GM12878 (cell line): ENCODE data around the gene NOTCH1. TPM values are rescaled to one million over a fixed set of nuclear protein-coding genes. Genes with fewer than 3 reads are reported as not detected.

ENCODE experiments used
- ATAC-seq: fragments of 200-7000 bp; cut with Tn5 transposase; 3 replicates; pipeline ENCODE4 v1.9.1; 2020; ENCODE audit warnings: mild to moderate bottlenecking, moderate library complexity
- BruUV-seq: library from RNA; stranded (reverse); fragments of 400-500 nt; replicated peaks from 2 replicates; lab custom pipeline; 2021; lab: Mats Ljungman, UMichigan
- CTCF ChIA-PET: fragments of 300-600 bp; sonication (Branson Sonifier 250); formaldehyde crosslinking; extraction: SDS; loops from one replicate; lab custom pipeline; 2021; ENCODE audit warnings: inconsistent platforms; lab: Yijun Ruan, JAX
- POLR2A ChIA-PET: fragments of 350-600 bp; formaldehyde crosslinking; extraction: SDS; loops from one replicate; lab custom pipeline; 2021; ENCODE audit warnings: inconsistent platforms; lab: Charles Lee
- RAD21 ChIA-PET: fragments of 300-600 bp; sonication (Branson Sonifier 250); formaldehyde crosslinking; loops from one replicate; lab custom pipeline; 2023; ENCODE audit warnings: antibody characterized with exemption; ENCODE audit not compliant: unreplicated experiment; lab: Charles Lee
- SMC1A ChIA-PET: fragments of 300-600 bp; sonication (Branson Sonifier 250); formaldehyde crosslinking; loops from one replicate; lab custom pipeline; 2023; ENCODE audit not compliant: unreplicated experiment, uncharacterized antibody; lab: Charles Lee
- DNase-seq: peaks from one replicate; pipeline ENCODE4 v3.0.0-alpha.2; 2011; ENCODE audit warnings: low read depth, low spot score
- FAIRE-seq: peaks from 3 replicates; lab custom pipeline; 2011; peaks lifted over from hg19 to GRCh38; lab: Jason Lieb, UNC
- H2AFZ ChIP-seq: 2 replicates; pipeline ENCODE4 v1.6.0; 2011; ENCODE audit warnings: low read depth, low read length, control low read depth; ENCODE audit not compliant: control insufficient read depth
- H3K27ac ChIP-seq: 2 replicates; pipeline ENCODE4 v1.5.1; 2011; ENCODE audit warnings: control low read depth; ENCODE audit not compliant: control insufficient read depth, insufficient read depth
- H3K27me3 ChIP-seq, 2 experiments: replicated peaks in 1 of 2; 2 replicates each; pipeline versions ENCODE4 v1.6.0 to v1.6.1; 2011; ENCODE audit warnings: low read length in 1 of 2; ENCODE audit not compliant: control insufficient read depth in 2 of 2, insufficient read depth in 2 of 2
- H3K36me3 ChIP-seq, 2 experiments: 2 replicates each; pipeline ENCODE4 v1.5.1; 2011; ENCODE audit warnings: low read length in 1 of 2; ENCODE audit not compliant: control insufficient read depth in 2 of 2, insufficient read depth in 2 of 2
- H3K4me1 ChIP-seq: 2 replicates; pipeline ENCODE4 v1.6.1; 2011; ENCODE audit warnings: mild to moderate bottlenecking, low read length, moderate library complexity, mixed read lengths; ENCODE audit not compliant: control insufficient read depth, insufficient read depth
- H3K4me2 ChIP-seq: 2 replicates; pipeline ENCODE4 v1.6.0; 2011; ENCODE audit warnings: control low read depth; ENCODE audit not compliant: control insufficient read depth, insufficient read depth
- H3K4me3 ChIP-seq: fragments of 200-600 bp; sonication (generic); 2 replicates; pipeline ENCODE4 v1.5.1; 2016
- H3K79me2 ChIP-seq: 2 replicates; pipeline ENCODE4 v1.6.0; 2011; ENCODE audit warnings: low read length; ENCODE audit not compliant: control insufficient read depth, insufficient read depth
- H3K9ac ChIP-seq: 2 replicates; pipeline ENCODE4 v1.8.0; 2011; ENCODE audit warnings: low read length, control low read depth, mixed read lengths; ENCODE audit not compliant: control insufficient read depth, insufficient read depth
- H3K9me3 ChIP-seq: replicated peaks from 3 replicates; pipeline ENCODE4 v1.5.1; 2011; ENCODE audit warnings: mild to moderate bottlenecking, low read length; ENCODE audit not compliant: control insufficient read depth, insufficient read depth
- H4K20me1 ChIP-seq: 2 replicates; pipeline ENCODE4 v1.6.0; 2011; ENCODE audit not compliant: control insufficient read depth, insufficient read depth
- BHLHE40 ChIP-seq, 2 experiments: fragments of 450-650 bp in 1 of 2; IDR thresholded peaks; 2 replicates each; pipeline ENCODE4 v1.6.1; 2011 to 2017; ENCODE audit warnings: low read depth in 2 of 2, borderline replicate concordance in 1 of 2, improper control_type of control experiment in 1 of 2, low read length in 1 of 2, mild to moderate bottlenecking in 1 of 2
- CBFB ChIP-seq: IDR thresholded peaks from 2 replicates; pipeline ENCODE4 v1.6.1; 2016; ENCODE audit warnings: antibody characterized with exemption, low read depth
- EGR1 ChIP-seq, 2 experiments: IDR thresholded peaks; 1 replicate in 1 of 2; 2 replicates in 1 of 2; pipeline ENCODE4 v1.6.1; 2011 to 2012; ENCODE audit warnings: low read depth in 2 of 2, low read length in 2 of 2, borderline replicate concordance in 1 of 2, mild to moderate bottlenecking in 1 of 2, moderate library complexity in 1 of 2
- HDAC2 ChIP-seq: fragments of 200-600 bp; sonication (generic); IDR thresholded peaks from 2 replicates; pipeline ENCODE4 v1.6.1; 2017
- IKZF2 ChIP-seq, 2 experiments: fragments of 450-650 bp; IDR thresholded peaks; 2 replicates each; pipeline ENCODE4 v1.6.1; 2017; ENCODE audit warnings: mild to moderate bottlenecking in 2 of 2, moderate library complexity in 2 of 2
- JUNB ChIP-seq: IDR thresholded peaks from 2 replicates; pipeline ENCODE4 v1.6.1; 2016; ENCODE audit warnings: antibody characterized with exemption, mild to moderate bottlenecking
- NFYB ChIP-seq: IDR thresholded peaks from 2 replicates; pipeline ENCODE4 v1.6.1; 2011; ENCODE audit warnings: low read depth, mild to moderate bottlenecking, low read length, improper control_type of control experiment, moderate library complexity; ENCODE audit not compliant: insufficient read depth
- ZNF207 ChIP-seq: fragments of 450-650 bp; IDR thresholded peaks from 2 replicates; pipeline ENCODE4 v1.6.1; 2014; ENCODE audit warnings: antibody characterized with exemption, mild to moderate bottlenecking, borderline replicate concordance
- WGBS: methylation state at CpG from one replicate; pipeline ENCODE4 v1.1.6; 2016; ENCODE audit warnings: low lambda C conversion rate; ENCODE audit not compliant: insufficient replicate concordance, insufficient coverage; ENCODE audit errors: missing lambda C conversion rate; 5-methylcytosine and 5-hydroxymethylcytosine counted together
- in situ Hi-C: fragments of 300-500 bp; cut with MboI; formaldehyde crosslinking; loops from 9 replicates; pipeline ENCODE4 v1.14.3; 2018; ENCODE audit warnings: mixed read lengths
- intact Hi-C: fragments of 100-400 bp; cut with micrococcal nuclease; formaldehyde crosslinking; loops from one replicate; pipeline ENCODE4 v1.14.2; 2022; ENCODE audit not compliant: unreplicated experiment
- polyA plus RNA-seq, 11 experiments: library from polyadenylated mRNA; depleted of rRNA in 4 of 11; unstranded in 6 of 11; stranded (reverse) in 5 of 11; fragments of >200 nt; fragmentation: Nextera tagmentation in 4 of 11; fragmentation: Illumina TruSeq in 1 of 11; extraction: Ambion mirVana in 4 of 11; extraction: Trizol in 1 of 11; gene quantifications; 1 replicate in 1 of 11; 2 replicates in 10 of 11; pipeline versions ENCODE4 v1.2.1 to v1.2.3, GENCODE V29; 2011 to 2016; ENCODE audit warnings: inconsistent platforms in 2 of 11, missing spikeins in 2 of 11, low read depth in 1 of 11
- total RNA-seq, 4 experiments: library from RNA; depleted of rRNA in 3 of 4; stranded (reverse); fragments of >200 nt in 3 of 4; fragmentation: Illumina TruSeq in 1 of 4; extraction: Trizol in 1 of 4; gene quantifications; 2 replicates each; pipeline versions ENCODE4 v1.2.1 to v1.2.3, GENCODE V29; 2013 to 2021
- TF ChIP-seq, protein P1 (sequence below): IDR thresholded peaks from 2 replicates; pipeline ENCODE4 v1.6.1; 2012; ENCODE audit warnings: mild to moderate bottlenecking, low read depth, low read length
- TF ChIP-seq, protein P2 (sequence below), 3 experiments: IDR thresholded peaks in 2 of 3; conservative IDR thresholded peaks in 1 of 3; 2 replicates each; pipeline ENCODE4 v1.5.1; 2011; ENCODE audit warnings: low read depth in 3 of 3, low read length in 3 of 3, mild to moderate bottlenecking in 3 of 3, control low read depth in 2 of 3, moderate library complexity in 2 of 3, inconsistent platforms in 1 of 3, mixed read lengths in 1 of 3; ENCODE audit not compliant: control insufficient read depth in 2 of 3, insufficient read depth in 1 of 3; ENCODE audit errors: extremely low read depth in 1 of 3
- TF ChIP-seq, protein P3 (sequence below): fragments of 450-650 bp; IDR thresholded peaks from 2 replicates; pipeline ENCODE4 v1.6.1; 2017; ENCODE audit warnings: borderline replicate concordance
- TF ChIP-seq, protein P4 (sequence below): fragments of 450-650 bp; IDR thresholded peaks from 2 replicates; pipeline ENCODE4 v1.6.1; 2016; ENCODE audit warnings: mild to moderate bottlenecking, moderate library complexity, borderline replicate concordance

NOTCH1 gene
- total and polyA plus RNA-seq, 10 of the 15 experiments (the other 5 are each of a cell fraction or from before 2014, with no cell fraction given) = 0.02 to 40.0 (median 3.7) TPM

DNA sequence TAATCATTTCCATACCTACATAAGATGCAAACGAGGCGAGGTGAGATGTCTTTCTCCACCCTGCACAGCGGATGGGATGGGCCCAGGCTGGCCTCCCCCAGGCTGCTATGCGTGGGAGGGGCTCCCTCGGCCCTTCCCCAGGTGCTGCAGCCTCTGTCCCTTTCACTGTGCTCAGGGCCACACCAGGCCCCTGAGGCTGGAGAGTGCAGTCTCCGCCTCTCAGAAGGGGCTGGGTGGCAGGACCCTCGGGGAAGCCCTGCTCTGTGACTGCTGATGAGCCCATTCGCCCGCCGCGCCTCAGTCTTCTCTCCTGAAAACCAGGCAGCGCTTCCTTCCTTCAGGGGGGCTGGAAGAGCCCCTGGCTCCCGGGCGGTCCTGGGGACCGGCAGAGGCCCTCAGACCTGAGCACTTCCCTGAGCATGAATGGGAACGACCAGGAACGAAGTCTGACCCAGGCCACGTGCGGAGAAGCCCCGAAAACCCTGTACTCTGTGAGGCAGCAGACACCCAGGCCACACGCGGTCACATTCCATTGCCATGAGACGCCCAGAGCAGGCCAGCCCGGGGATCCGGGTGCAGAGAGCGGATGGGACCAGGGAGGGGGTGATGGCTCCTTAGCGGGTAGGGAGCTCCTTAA lies 21.9 kb upstream of the NOTCH1 start:
- no peaks in the 10 kb centered on the region for H4K20me1 ChIP-seq
- DNase-seq = no peak
- RAD21 ChIA-PET = no interaction called here
- no peak overlapping the region for H3K27ac ChIP-seq
- POLR2A ChIA-PET = no interaction called here
- SMC1A ChIA-PET = no interaction called here
- BruUV-seq = no TSS peak
- H3K9ac ChIP-seq = no peak overlapping the region
- peaks cover 24% of the 10 kb centered on the region for H3K4me1 ChIP-seq
- no peaks in the 10 kb centered on the region for H3K36me3 ChIP-seq
- H3K79me2 ChIP-seq = no peaks in the 10 kb centered on the region
- H3K4me3 ChIP-seq = no peak overlapping the region
- H3K9me3 ChIP-seq = no peaks in the 10 kb centered on the region
- no peak for FAIRE-seq
- CTCF ChIA-PET = no interaction called here
- H3K4me2 ChIP-seq = no peak overlapping the region
- intact Hi-C loops (no loop called here), in situ Hi-C loops (no loop called here)
- H2AFZ ChIP-seq = no peak overlapping the region
- H3K27me3 ChIP-seq = no peaks in the 10 kb centered on the region
- 55% methylated on average over 27 of the region's 27 CpGs for WGBS
- ATAC-seq = no peak
- TF ChIP-seq ZNF207 (no peak), CBFB (no peak), BHLHE40 (IDR thresholded peaks at IDR 0.05; ENCODE audit: borderline replicate concordance in 1 of 2, low read depth in 2 of 2, low read length in 1 of 2) (no peak), HDAC2 (no peak), EGR1 (IDR thresholded peaks at IDR 0.05; ENCODE audit: borderline replicate concordance in 1 of 2, low read depth in 2 of 2, low read length in 2 of 2) (peak in 1 of 2 experiments; percentile 35; a peak in 1 of 3 replicates), IKZF2 (IDR thresholded peaks at IDR 0.05) (no peak), NFYB (no peak), JUNB (no peak)
- TF ChIP-seq, protein P1, sequence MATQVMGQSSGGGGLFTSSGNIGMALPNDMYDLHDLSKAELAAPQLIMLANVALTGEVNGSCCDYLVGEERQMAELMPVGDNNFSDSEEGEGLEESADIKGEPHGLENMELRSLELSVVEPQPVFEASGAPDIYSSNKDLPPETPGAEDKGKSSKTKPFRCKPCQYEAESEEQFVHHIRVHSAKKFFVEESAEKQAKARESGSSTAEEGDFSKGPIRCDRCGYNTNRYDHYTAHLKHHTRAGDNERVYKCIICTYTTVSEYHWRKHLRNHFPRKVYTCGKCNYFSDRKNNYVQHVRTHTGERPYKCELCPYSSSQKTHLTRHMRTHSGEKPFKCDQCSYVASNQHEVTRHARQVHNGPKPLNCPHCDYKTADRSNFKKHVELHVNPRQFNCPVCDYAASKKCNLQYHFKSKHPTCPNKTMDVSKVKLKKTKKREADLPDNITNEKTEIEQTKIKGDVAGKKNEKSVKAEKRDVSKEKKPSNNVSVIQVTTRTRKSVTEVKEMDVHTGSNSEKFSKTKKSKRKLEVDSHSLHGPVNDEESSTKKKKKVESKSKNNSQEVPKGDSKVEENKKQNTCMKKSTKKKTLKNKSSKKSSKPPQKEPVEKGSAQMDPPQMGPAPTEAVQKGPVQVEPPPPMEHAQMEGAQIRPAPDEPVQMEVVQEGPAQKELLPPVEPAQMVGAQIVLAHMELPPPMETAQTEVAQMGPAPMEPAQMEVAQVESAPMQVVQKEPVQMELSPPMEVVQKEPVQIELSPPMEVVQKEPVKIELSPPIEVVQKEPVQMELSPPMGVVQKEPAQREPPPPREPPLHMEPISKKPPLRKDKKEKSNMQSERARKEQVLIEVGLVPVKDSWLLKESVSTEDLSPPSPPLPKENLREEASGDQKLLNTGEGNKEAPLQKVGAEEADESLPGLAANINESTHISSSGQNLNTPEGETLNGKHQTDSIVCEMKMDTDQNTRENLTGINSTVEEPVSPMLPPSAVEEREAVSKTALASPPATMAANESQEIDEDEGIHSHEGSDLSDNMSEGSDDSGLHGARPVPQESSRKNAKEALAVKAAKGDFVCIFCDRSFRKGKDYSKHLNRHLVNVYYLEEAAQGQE = no peak
- TF ChIP-seq, protein P2, sequence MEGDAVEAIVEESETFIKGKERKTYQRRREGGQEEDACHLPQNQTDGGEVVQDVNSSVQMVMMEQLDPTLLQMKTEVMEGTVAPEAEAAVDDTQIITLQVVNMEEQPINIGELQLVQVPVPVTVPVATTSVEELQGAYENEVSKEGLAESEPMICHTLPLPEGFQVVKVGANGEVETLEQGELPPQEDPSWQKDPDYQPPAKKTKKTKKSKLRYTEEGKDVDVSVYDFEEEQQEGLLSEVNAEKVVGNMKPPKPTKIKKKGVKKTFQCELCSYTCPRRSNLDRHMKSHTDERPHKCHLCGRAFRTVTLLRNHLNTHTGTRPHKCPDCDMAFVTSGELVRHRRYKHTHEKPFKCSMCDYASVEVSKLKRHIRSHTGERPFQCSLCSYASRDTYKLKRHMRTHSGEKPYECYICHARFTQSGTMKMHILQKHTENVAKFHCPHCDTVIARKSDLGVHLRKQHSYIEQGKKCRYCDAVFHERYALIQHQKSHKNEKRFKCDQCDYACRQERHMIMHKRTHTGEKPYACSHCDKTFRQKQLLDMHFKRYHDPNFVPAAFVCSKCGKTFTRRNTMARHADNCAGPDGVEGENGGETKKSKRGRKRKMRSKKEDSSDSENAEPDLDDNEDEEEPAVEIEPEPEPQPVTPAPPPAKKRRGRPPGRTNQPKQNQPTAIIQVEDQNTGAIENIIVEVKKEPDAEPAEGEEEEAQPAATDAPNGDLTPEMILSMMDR (IDR thresholded peaks at IDR 0.05 in 2 of 3, conservative IDR thresholded peaks at IDR 0.05 in 1 of 3; ENCODE audit: control insufficient read depth in 2 of 3, extremely low read depth in 1 of 3, insufficient read depth in 1 of 3, low read depth in 3 of 3, low read length in 3 of 3) = no peak
- TF ChIP-seq, protein P3, sequence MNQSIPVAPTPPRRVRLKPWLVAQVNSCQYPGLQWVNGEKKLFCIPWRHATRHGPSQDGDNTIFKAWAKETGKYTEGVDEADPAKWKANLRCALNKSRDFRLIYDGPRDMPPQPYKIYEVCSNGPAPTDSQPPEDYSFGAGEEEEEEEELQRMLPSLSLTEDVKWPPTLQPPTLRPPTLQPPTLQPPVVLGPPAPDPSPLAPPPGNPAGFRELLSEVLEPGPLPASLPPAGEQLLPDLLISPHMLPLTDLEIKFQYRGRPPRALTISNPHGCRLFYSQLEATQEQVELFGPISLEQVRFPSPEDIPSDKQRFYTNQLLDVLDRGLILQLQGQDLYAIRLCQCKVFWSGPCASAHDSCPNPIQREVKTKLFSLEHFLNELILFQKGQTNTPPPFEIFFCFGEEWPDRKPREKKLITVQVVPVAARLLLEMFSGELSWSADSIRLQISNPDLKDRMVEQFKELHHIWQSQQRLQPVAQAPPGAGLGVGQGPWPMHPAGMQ = no peak
- TF ChIP-seq, protein P4, sequence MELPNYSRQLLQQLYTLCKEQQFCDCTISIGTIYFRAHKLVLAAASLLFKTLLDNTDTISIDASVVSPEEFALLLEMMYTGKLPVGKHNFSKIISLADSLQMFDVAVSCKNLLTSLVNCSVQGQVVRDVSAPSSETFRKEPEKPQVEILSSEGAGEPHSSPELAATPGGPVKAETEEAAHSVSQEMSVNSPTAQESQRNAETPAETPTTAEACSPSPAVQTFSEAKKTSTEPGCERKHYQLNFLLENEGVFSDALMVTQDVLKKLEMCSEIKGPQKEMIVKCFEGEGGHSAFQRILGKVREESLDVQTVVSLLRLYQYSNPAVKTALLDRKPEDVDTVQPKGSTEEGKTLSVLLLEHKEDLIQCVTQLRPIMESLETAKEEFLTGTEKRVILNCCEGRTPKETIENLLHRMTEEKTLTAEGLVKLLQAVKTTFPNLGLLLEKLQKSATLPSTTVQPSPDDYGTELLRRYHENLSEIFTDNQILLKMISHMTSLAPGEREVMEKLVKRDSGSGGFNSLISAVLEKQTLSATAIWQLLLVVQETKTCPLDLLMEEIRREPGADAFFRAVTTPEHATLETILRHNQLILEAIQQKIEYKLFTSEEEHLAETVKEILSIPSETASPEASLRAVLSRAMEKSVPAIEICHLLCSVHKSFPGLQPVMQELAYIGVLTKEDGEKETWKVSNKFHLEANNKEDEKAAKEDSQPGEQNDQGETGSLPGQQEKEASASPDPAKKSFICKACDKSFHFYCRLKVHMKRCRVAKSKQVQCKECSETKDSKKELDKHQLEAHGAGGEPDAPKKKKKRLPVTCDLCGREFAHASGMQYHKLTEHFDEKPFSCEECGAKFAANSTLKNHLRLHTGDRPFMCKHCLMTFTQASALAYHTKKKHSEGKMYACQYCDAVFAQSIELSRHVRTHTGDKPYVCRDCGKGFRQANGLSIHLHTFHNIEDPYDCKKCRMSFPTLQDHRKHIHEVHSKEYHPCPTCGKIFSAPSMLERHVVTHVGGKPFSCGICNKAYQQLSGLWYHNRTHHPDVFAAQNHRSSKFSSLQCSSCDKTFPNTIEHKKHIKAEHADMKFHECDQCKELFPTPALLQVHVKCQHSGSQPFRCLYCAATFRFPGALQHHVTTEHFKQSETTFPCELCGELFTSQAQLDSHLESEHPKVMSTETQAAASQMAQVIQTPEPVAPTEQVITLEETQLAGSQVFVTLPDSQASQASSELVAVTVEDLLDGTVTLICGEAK = no peak
